Measurements from ENCODE around the gene RAD51.
A peak's percentile ranks its signal among the peaks of the same experiment; 100 is the strongest.
"Not testable (repeated sequence)": the region's sequence is repeated elsewhere in the genome, so short reads cannot be mapped to it uniquely, and the experiment has no call there.

Gene RAD51

GRCh38 chr15:40694688-40695468 lies at the start of gene RAD51:
RAD51 (plus strand) TSS chr15:40695174; CDS start chr15:40698759, 3,585 bp downstream.
- peak; percentile 94 for DNase-seq (ENCODE audit: low spot score)

- no peak for DNase-seq (ENCODE audit: low spot score)
Measured at GRCh38 chr15:40647523-40647922, 47.5 kb upstream of the RAD51 start.

- DNase-seq (ENCODE audit: low spot score), result no peak
Measured at GRCh38 chr15:40650479-40650878, 44.5 kb upstream of the RAD51 start.

- no peak for DNase-seq (ENCODE audit: low spot score)
Measured at GRCh38 chr15:40660686-40661085, 34.3 kb upstream of the RAD51 start.

- DNase-seq (ENCODE audit: low spot score), result peak; percentile 24
Measured at GRCh38 chr15:40664909-40665308, 30.1 kb upstream of the RAD51 start.

GRCh38 chr15:40676290-40676689 lies 18.7 kb upstream of the RAD51 start:
- DNase-seq (ENCODE audit: low spot score), result not testable (repeated sequence)

- not testable (repeated sequence) for DNase-seq (ENCODE audit: low spot score)
Measured at GRCh38 chr15:40676906-40677305, 18.1 kb upstream of the RAD51 start.

GRCh38 chr15:40680151-40680550 lies 14.8 kb upstream of the RAD51 start:
- DNase-seq (ENCODE audit: low spot score), result no peak

- DNase-seq (ENCODE audit: low spot score), result not testable (repeated sequence)
Measured at GRCh38 chr15:40680959-40681358, 14.0 kb upstream of the RAD51 start.

GRCh38 chr15:40684381-40684780 lies 10.6 kb upstream of the RAD51 start:
- no peak for DNase-seq (ENCODE audit: low spot score)

- DNase-seq (ENCODE audit: low spot score), result no peak
Measured at GRCh38 chr15:40685376-40685775, 9.6 kb upstream of the RAD51 start.

- no peak for DNase-seq (ENCODE audit: low spot score)
Measured at GRCh38 chr15:40688932-40689799, 5.8 kb upstream of the RAD51 start.

- DNase-seq (ENCODE audit: low spot score), result no peak
Measured at GRCh38 chr15:40691737-40692136, 3.2 kb upstream of the RAD51 start.

- DNase-seq (ENCODE audit: low spot score), result no peak
Measured at GRCh38 chr15:40693904-40694687, 878 bp upstream of the RAD51 start.

- no peak for DNase-seq (ENCODE audit: low spot score)
Measured at GRCh38 chr15:40695469-40695890, 506 bp downstream of the RAD51 start.

- no peak for DNase-seq (ENCODE audit: low spot score)
Measured at GRCh38 chr15:40696228-40696627, 1.3 kb downstream of the RAD51 start.

- DNase-seq (ENCODE audit: low spot score), result no peak
Measured at GRCh38 chr15:40697916-40698315, 2.9 kb downstream of the RAD51 start.

- peak; percentile 54 for DNase-seq (ENCODE audit: low spot score)
Measured at GRCh38 chr15:40702077-40702476, 7.1 kb downstream of the RAD51 start.

GRCh38 chr15:40706121-40706520 lies 11.1 kb downstream of the RAD51 start:
- DNase-seq (ENCODE audit: low spot score), result no peak

GRCh38 chr15:40714144-40714543 lies 19.2 kb downstream of the RAD51 start:
- no peak for DNase-seq (ENCODE audit: low spot score)

GRCh38 chr15:40716165-40716564 lies 21.2 kb downstream of the RAD51 start:
- DNase-seq (ENCODE audit: low spot score), result no peak

GRCh38 chr15:40721701-40722100 lies 26.7 kb downstream of the RAD51 start:
- no peak for DNase-seq (ENCODE audit: low spot score)
